COLO668 (cell line): Measurements from ENCODE around the gene SLC47A2.
A peak's percentile ranks its signal among the peaks of the same experiment; 100 is the strongest.

Experiments used
- DNase-seq: peaks from one replicate; lab custom pipeline; 2025; ENCODE audit not compliant: unreplicated experiment; lab: John Stamatoyannopoulos, UW

SLC47A2 gene

GRCh38 chr17:19646788-19647696 lies 69.3 kb downstream of the SLC47A2 start:
- DNase-seq = no peak

DNA sequence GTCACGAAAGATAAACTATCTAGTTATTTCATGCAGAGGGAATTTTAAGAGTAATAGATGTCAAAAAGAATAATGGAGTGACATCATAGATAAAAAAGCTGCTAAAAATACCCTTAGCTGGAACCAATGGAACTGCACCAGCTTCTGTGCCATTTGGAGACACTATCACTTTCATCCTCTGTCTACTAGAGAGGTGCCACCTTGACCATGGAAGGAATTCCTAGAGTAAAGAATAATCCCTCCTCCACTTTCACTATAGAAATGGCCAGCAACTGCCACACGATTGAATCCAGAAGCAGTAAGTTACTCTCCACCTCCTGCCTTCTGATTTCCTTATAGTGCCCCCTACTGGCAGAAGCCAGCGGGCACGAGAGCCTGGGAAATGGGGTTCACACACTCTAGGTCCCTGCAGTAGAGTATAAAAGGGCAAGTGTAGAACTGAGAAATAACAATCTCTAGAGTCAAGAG lies 70.6 kb downstream of the SLC47A2 start:
- DNase-seq = peak; percentile 5

- DNase-seq = no peak
These were observed 71.7 kb downstream of the SLC47A2 start for GRCh38 chr17:19644493-19645210.

GRCh38 chr17:19642373-19642893 lies 74.0 kb downstream of the SLC47A2 start:
- no peak for DNase-seq

GRCh38 chr17:19641687-19642372 lies 74.6 kb downstream of the SLC47A2 start:
- DNase-seq = no peak

DNA sequence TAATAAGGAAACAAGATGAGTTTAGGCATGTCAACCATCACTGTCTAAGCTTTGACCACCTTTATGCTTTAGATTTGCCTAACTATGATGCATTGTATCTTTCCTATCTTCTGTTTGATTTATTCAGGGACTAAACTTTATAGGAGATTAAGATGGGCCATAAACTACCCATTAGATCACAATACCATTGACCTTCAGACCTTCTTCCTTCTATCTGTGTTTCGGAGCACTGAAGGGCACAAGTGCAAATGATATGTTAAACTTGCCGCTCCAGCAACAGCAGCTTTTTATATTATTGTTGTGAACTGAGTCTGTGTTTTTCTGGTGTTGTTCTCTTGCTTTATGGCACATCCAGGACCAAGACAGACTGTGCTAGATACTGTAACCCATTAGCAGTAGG lies 84.5 kb downstream of the SLC47A2 start:
- no peak for DNase-seq

DNA sequence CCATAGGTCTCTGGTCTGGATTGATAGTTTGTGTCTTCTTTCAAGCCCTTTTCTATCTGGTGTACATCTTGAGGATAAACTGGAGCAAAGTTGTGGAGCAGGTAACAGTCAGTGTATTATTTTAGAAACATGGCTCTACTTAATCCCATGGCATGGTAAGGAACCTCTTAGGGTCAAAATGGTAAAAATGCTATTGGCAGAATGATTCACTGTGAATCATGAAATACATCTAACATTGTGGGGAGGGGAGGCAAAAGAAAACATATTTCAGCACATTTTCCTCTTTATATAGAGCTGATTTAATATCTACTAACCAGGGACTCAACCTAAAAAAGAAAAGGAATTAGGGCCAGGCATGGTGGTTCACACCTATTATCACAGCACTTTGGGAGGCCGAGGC lies 85.7 kb downstream of the SLC47A2 start:
- DNase-seq = no peak

DNA sequence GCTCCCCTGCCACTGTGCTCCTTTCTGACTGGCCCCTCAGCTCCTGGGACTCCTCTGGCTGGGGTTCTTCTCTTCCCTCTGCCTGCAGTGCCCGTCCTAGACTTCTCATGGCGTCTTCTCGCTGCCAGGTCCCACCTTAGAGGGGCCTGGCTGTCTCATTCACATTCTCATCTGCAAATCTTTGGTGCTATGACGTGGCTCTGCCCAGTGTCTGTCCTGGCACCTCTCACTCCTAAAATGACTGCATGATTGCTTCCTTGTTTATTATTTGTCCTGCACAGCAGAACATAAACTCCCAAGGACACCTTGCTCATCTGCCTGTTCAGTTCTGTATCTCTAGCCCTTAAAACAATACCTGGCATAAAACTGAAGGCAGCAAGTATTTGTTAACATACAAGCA lies 86.3 kb downstream of the SLC47A2 start:
- DNase-seq = no peak

GRCh38 chr17:19629449-19629848 lies 86.9 kb downstream of the SLC47A2 start:
- no peak for DNase-seq
